Measurements from ENCODE around the gene LIF.
A peak's percentile ranks its signal among the peaks of the same experiment; 100 is the strongest.

LIF gene

GRCh38 chr22:30292069-30292970 is 45.8 kb upstream of the LIF start:
- Mint-ChIP-seq H3K27ac (no peak overlapping the region), H3K9me3 (no peaks in the 10 kb centered on the region), H3K4me3 (no peak overlapping the region), H3K27me3 (ENCODE audit: low read depth) (no peaks in the 10 kb centered on the region), H3K4me1 (peaks cover 13% of the 10 kb centered on the region), H3K36me3 (ENCODE audit: low read depth) (peaks cover 8% of the 10 kb centered on the region)
- no peak for TF ChIP-seq CTCF (IDR thresholded peaks at IDR 0.05; ENCODE audit: unreplicated experiment in 3 of 3)

- no peak overlapping the region for H3K4me3 Mint-ChIP-seq
- peaks cover 7% of the 10 kb centered on the region for H3K36me3 Mint-ChIP-seq (ENCODE audit: low read depth)
- no peaks in the 10 kb centered on the region for H3K27me3 Mint-ChIP-seq (ENCODE audit: low read depth)
- H3K9me3 Mint-ChIP-seq, result no peaks in the 10 kb centered on the region
- peak overlapping the region in 1 of 3 experiments; percentile 56 for H3K27ac Mint-ChIP-seq
- TF ChIP-seq CTCF (IDR thresholded peaks at IDR 0.05; ENCODE audit: unreplicated experiment in 3 of 3), result no peak
- H3K4me1 Mint-ChIP-seq, result peaks cover 13% of the 10 kb centered on the region
Measured at GRCh38 chr22:30291058-30291892, 44.7 kb upstream of the LIF start.

- peak overlapping the region; percentile 90 to 95 (median 92) for H3K4me3 Mint-ChIP-seq
- H3K4me1 Mint-ChIP-seq, result peaks cover 13% of the 10 kb centered on the region
- peak overlapping the region in 1 of 3 experiments; percentile 18 for H3K27ac Mint-ChIP-seq
- no peaks in the 10 kb centered on the region for H3K27me3 Mint-ChIP-seq (ENCODE audit: low read depth)
- no peak for TF ChIP-seq CTCF (IDR thresholded peaks at IDR 0.05; ENCODE audit: unreplicated experiment in 3 of 3)
- peaks cover 7% of the 10 kb centered on the region for H3K36me3 Mint-ChIP-seq (ENCODE audit: low read depth)
- H3K9me3 Mint-ChIP-seq, result no peaks in the 10 kb centered on the region
Measured at GRCh38 chr22:30290342-30291057, 43.9 kb upstream of the LIF start.

- Mint-ChIP-seq H3K9me3 (no peaks in the 10 kb centered on the region), H3K27me3 (ENCODE audit: low read depth) (no peaks in the 10 kb centered on the region), H3K27ac (no peak overlapping the region), H3K4me1 (peaks cover 13% of the 10 kb centered on the region), H3K36me3 (ENCODE audit: low read depth) (peaks cover 7% of the 10 kb centered on the region), H3K4me3 (peak overlapping the region; percentile 90 to 95 (median 92))
- TF ChIP-seq CTCF (IDR thresholded peaks at IDR 0.05; ENCODE audit: unreplicated experiment in 3 of 3), result no peak
Measured at GRCh38 chr22:30289980-30290313, 43.4 kb upstream of the LIF start.

GRCh38 chr22:30289141-30289979 is 42.8 kb upstream of the LIF start, which contains the start of gene CASTOR1:
CASTOR1 (minus strand) TSS chr22:30289505; CDS start chr22:30289497, 8 bp downstream.
- TF ChIP-seq CTCF (IDR thresholded peaks at IDR 0.05; ENCODE audit: unreplicated experiment in 3 of 3), result no peak
- peak within 1 kb of the TSS; percentile 90 to 95 (median 92) for H3K4me3 Mint-ChIP-seq
- H3K36me3 Mint-ChIP-seq (ENCODE audit: low read depth), result peaks cover 7% of the 10 kb centered on the region
- H3K9me3 Mint-ChIP-seq, result no peaks in the 10 kb centered on the region
- peak within 1 kb of the TSS; percentile 90 to 98 (median 93) for H3K27ac Mint-ChIP-seq
- H3K27me3 Mint-ChIP-seq (ENCODE audit: low read depth), result no peaks in the 10 kb centered on the region
- peaks cover 13% of the 10 kb centered on the region for H3K4me1 Mint-ChIP-seq

Measured in nephron (organoid).